AG10803 (cell line): ENCODE results near the gene BST2.
A peak's percentile ranks its signal among the peaks of the same experiment; 100 is the strongest.

Experiments used
- DNase-seq: peaks from one replicate; pipeline ENCODE4 v3.0.0; 2010; ENCODE audit warnings: low read depth
- H3K4me3 ChIP-seq: 2 replicates; pipeline ENCODE4 v1.5.1; 2011; ENCODE audit warnings: mild to moderate bottlenecking, low read length, control low read depth
- CTCF ChIP-seq: conservative IDR thresholded peaks from 2 replicates; pipeline ENCODE4 v1.5.1; 2011; ENCODE audit warnings: mild to moderate bottlenecking, low read length, control low read depth, inconsistent platforms

Gene BST2

DNA sequence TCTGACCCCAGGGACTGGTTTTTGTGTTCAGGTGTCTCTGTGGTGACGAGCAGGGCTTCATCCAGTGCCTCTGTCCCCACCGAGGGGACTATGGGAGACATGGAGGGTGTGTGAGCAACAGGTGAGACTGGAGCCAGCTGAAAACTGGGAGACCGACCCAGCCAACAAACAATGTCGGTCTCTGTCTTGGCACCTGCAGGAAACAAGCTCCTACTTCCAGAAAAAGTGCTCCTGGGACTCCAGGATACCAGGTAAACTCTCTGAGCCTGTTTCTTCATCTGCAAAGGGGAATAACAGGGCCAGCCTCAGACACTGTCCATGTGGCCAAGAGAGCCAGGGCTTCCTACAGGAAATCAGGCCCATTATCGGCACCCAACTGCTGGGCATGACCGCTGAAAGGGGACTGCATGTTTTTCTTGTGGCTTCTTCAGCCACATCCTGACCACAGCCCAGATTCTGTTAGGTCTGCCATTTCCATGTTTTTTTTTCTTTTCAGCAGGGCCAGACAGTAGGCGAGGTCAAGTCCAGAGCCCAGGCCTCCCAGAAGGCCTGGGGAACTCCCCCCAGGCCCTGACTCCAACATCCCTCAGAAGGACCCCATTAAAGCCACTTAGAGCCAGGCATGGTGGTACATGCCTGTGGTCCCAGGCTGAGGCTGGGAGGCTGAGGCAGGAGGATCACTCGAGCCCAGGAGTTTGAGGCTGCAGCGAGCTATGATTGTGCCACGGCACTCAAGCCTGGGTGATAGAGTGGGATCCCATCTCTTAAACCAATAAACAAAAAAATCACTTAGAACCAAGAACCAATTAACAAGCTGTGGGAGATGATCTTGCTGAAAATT, 836 bp upstream of the BST2 start:
- peak; percentile 36 for DNase-seq
- TF ChIP-seq CTCF: no peak
- H3K4me3 ChIP-seq: no peak overlapping the region

DNA sequence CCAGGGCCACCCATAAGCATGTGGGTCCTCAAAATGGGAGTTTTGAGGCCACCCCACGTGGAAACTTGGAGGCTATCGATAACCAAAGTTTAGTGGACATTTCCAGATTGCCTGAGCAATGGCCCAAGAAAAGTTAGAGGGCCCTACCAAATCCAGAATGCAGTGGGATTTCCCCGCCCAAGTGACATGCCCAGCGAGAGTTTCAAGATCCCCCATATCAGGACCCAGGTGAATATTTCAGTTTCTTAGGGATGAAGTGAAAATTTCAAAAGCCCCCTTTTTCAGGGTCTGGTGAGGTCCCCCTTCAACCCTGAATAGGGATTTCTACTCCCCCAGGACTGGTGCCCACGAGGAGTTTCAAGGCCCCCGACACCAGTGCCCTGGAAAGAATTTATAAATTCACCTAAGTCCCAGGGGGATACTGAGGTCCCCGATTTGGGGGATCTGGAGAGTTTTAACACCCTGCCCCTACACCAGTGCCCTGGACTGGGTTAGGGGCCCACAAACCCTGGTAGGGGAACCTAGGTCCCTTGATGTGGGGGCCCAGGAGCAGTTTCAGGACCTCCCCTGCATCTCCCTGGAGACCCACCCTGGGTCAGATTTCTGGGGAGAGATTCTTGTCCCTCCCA, 695 bp downstream of the BST2 start:
- DNase-seq: no peak
- H3K4me3 ChIP-seq: peak overlapping the region; percentile 49
- no peak for TF ChIP-seq CTCF

- no peak for TF ChIP-seq CTCF
- no peak overlapping the region for H3K4me3 ChIP-seq
- no peak for DNase-seq
Measured at GRCh38 chr19:17404015-17404414, 1.4 kb downstream of the BST2 start.

DNA sequence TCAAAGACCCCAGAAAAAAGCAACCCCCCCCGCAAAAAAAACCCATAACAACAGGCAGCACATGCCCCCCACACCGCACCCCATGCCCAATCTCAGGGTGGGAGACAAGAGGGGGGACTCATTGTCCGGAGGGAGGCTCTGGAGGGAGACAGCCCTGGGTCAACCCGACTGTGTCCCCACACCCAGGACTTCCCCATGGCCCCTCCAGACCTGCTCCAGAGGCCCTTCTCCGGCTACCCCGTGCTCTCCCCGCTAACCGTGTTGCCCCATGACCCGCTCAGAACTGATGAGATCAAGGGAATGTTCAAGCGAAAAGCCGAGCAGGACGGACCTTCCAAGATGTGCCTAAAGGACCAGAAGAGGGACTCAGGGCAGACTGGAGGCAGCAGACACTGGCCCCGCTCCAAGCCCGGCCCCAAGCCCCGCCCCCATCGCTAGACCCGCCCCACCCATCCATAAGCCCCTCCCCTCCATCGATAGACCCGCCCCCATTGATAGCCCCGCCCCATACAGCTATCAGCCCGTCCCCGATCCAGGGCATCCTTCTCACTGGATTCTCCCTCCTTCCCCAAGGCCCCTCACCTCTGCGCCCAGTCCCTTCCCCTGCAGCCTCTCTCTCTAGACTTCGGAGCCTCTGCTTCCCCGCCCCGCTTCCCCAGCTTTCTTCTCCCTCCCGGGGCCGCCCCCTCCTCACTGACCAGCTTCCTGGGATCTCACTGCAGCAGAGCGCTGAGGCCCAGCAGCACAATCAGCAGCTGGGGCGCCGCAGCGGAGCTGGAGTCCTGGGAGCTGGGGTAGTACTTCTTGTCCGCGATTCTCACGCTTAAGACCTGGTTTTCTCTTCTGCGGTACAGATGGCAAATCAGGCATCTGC, 2.2 kb downstream of the BST2 start:
- DNase-seq: no peak
- TF ChIP-seq CTCF: no peak
- no peak overlapping the region for H3K4me3 ChIP-seq

GRCh38 chr19:17401628-17402027, 3.8 kb downstream of the BST2 start:
- no peak for DNase-seq
- no peak for TF ChIP-seq CTCF
- H3K4me3 ChIP-seq: no peak overlapping the region

DNA sequence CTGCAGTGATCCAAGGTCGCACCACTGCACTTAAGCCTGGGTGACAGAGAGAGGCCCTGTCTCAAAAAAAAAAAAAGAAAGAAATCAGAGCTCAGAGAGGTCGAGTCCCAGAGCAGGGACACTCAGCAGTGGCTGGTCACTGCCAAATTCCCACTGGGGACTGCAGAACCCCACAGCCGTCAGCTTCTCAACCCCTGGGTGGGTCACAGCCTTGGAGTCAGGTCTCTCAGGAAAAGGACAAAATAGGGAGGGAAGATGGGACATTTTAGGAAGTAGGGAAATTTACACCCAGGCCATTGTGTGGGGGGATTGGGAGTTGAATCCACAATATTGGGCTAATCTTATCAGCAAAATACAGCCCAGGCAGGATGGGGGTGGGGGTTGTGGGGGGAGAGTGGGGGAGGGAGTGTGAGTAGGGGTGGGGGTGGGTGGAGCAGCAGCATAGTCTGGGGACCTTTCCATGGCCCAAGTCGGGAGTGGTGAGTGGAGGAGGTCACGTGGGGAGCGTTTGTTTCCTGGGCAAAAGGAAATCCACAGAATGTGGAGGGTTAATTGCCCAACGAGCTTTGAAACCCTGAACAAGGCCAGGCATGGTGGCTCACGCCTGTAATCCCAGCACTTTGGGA, 6.4 kb downstream of the BST2 start:
- no peak for DNase-seq
- no peak for TF ChIP-seq CTCF
- no peak overlapping the region for H3K4me3 ChIP-seq
